ENCODE results near the gene CPOX.

Gene CPOX

GRCh38 chr3:98594628-98595324, 1.4 kb upstream of the CPOX start:
- DNase-seq, result no peak

GRCh38 chr3:98592345-98592935, 971 bp downstream of the CPOX start:
- DNase-seq, result no peak

- no peak for DNase-seq
These were observed 3.9 kb downstream of the CPOX start for GRCh38 chr3:98589331-98590036.

GRCh38 chr3:98588065-98588464, 5.3 kb downstream of the CPOX start:
- DNase-seq, result no peak

DNA sequence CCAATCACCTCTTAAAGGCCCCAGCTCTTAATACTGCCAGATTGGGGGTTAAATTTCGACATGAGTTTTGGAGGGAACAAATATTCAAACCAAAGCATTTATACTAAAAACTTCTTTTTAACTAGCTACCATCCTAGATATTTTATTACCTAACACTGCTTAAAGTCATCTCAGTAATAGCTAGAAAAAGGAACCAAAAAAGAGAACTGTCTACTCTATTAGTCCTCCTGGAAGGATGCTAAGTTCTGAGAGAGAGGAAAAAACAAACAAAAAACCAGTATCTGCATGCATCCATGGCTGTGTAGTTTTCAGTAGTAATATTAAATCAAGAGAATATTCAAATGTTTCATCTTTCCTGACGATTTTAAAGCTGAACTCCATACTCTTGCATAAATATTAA, 5.8 kb downstream of the CPOX start:
- no peak for DNase-seq

GRCh38 chr3:98584547-98584946, 8.9 kb downstream of the CPOX start:
- DNase-seq, result no peak

GRCh38 chr3:98583766-98584165, 9.6 kb downstream of the CPOX start:
- DNase-seq, result no peak

DNA sequence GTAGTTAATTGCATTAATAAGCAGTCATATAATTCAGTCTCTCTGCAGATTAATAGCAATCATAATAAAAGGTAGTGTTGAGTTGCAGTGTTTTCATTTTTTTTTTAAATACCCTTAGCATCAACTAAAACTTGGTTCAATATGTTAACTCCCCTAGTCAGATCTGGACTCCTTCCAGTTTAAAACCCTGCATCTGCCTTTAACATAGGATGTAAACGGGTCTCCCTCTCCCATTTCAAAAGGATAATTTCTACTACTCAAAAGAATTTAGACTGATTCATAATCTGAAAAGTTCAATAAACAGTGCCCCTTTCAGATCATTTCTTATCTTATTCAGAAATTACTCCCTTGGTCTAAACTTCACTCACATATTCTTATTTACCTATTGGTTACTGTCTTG, 11.4 kb downstream of the CPOX start:
- no peak for DNase-seq

- DNase-seq, result no peak
These were observed 11.9 kb downstream of the CPOX start for GRCh38 chr3:98581474-98581873.

GRCh38 chr3:98580401-98581386, 12.7 kb downstream of the CPOX start:
- no peak for DNase-seq

- peak; percentile 28 for DNase-seq
These were observed 16.1 kb downstream of the CPOX start for GRCh38 chr3:98577178-98577895.

DNA sequence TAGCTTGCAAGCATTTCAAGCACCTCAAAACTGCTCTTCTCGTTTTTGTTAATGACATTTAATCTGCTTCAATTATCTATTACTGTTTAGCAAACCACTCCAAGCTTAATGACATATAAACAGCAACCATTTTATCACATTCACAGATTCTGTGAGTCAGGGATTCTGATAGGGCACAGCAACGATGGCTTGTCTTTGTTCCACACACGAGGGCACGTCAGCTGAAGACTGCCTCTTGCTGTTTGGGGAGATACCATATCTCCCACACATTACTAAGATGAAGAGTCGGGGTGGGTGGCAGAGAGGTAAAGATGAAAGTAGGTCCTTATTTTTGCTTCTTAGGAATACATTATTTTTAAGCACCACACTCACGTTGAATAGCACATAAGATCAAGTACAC, 19.3 kb downstream of the CPOX start:
- DNase-seq, result no peak

- peak; percentile 35 for DNase-seq
These were observed 20.2 kb downstream of the CPOX start for GRCh38 chr3:98573181-98573728.

DNA sequence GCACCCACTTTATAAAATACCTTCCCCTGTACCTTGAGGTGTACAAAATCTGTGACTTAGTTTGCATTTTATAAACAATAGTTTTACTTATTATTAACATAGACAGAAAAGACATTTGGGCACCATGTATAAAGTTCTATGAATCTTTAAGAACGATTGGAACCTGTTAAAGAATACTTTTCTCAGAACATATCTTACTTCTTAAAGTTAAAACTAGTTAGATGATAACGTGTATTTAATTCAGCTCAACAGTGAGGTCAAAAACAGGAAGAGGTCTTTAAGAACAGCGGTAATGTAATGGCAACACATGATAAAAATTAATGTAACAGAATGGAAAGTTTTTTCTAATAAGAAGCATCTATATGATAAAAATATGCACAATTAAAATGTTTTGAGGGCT, 25.0 kb downstream of the CPOX start:
- DNase-seq, result no peak

DNA sequence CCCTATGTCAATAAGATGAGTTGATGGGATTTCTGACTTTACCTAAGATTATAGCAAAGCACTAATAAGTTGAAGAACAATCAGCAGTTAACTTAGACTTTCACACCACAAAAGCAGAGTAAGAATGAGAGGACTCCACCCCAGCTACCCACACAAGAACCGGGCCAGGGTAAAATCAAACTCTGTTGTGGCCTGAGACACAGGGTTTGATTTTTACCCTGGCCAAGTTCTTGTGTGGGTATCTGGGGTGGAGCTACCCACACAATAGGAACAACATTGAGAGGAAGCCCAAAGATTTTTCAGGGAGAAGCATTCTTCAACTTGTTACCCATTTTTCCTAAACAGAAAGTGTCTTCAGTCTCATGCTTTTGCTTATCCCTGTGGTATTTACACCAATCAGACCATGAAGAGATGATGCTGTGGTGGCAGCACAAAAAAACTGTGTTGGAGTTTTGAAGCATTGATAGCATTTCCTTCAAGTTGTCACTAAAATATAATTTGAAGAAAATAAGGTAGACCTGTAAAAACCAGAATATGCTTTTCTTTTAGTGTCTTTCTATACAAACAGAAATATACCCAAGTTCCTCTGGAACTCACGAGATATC, 25.6 kb downstream of the CPOX start:
- DNase-seq, result no peak

DNA sequence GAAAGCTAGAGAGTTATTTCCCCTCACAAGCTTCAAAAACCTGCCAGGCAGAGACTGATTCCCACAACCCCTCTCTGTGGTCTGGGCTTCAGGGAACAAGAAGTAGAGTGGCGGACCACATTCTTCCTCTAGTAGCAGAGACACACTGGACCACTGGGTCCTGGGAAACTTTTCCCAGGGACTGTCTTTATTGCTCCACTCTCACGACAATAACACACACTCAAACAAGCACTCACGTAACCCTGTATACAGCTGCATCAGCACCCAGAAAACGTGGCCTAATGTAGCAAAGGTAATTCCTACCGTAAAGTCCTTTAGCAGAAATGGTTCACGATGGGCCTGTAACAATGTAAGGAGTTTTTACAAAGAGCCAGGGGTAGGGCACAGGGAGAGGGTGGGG, 27.6 kb downstream of the CPOX start:
- no peak for DNase-seq

DNA sequence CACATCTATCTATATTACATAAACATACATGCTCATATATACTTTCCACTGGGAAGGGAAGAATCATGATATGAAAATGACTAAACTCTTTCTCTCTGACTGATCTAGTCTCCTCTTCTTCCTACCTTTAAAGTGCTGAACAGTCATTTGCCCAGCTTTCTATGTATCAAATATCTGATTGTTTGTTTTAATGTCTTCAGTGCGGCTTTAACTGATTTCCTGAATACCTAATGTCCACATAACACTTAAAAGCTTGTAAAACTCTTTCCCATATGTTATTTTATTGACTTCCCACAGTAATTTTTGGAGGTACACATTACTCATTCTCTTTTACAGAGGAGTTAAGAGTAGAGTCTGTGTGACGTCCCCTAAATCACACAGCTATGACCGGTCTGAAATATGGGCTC, 28.2 kb downstream of the CPOX start:
- no peak for DNase-seq

DNA sequence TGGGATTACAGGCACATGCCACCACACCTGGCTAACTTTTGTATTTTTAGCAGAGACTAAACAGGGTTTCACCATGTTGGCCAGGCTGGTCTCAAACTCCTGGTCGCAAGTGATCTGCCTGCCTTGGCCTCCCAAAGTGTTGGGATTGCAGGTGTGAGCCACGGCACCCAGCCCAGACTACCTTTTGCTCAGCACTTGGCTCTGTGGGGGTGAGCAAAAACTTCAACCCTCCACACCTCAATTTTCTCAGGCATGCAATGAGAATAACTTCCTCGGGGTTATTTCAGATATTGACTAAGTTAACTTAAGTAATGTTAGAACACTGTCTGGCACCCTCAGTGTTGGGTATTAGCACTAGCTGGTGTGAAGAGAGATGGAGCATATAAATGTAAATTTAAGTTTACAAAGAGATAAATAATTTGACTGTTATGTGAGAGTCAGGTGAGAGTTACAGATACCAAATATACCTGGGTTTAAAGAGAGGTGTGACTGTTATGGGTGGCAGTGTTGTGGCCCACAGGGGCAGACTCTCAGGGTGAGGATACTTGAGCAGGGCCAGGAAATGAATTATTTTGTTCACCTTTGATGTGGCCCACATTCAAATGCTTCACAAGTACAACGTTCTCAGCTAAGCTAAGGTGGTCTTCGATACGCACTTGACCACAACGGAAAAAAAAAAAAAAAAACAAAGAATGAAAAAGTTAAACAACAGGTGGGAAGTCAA, 29.0 kb downstream of the CPOX start:
- DNase-seq, result no peak

GRCh38 chr3:98563661-98564281, 29.6 kb downstream of the CPOX start:
- DNase-seq, result peak; percentile 41

DNA sequence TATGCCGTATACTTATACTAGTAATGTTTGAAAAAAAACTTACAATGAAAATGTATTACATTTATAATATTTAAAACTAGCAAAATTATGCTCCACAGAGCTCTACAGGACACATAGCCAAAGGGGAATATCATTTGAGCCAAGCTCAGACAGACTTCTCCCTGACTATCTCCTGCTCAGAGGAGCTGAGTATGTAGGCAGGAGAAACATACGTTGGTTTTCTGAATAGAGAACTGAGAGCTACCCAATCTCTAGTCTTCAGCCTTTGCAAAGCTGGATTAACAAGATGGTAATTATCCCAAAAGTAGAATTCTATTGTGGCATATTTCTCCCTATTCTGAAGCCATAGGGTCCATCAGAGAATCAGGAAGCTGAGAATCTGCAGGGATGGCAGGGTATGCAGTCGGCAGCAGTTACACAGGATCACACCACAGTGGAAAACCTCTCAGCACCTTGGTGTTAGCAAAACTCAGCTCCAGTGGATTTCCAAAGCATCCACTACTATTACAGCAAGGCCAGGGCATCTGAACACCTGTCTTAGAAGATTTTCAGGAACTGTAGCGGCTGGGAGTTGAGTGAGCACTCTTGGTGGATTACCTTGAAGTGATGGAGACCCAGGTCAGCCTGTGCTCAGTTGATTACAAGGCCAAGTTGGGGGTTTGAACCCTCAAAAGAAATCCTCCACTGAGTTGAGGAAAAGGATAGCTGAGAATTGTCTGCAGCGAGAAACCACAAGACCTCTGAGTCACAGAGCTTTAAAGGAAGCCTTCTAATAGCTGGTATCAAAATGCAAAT, 31.5 kb downstream of the CPOX start:
- peak; percentile 17 for DNase-seq
